GM21529 (cell line): ENCODE measurements around the gene GFOD1.

ENCODE experiments used
- ATAC-seq: cut with Tn5 transposase; IDR thresholded peaks from one replicate; pipeline ENCODE4 v1.9.1; 2021; ENCODE audit not compliant: unreplicated experiment

The GFOD1 gene

GRCh38 chr6:13486679-13487121 is 700 bp downstream of the GFOD1 start:
- ATAC-seq = peak; percentile 22

GRCh38 chr6:13485923-13486562 is 1.4 kb downstream of the GFOD1 start:
- no peak for ATAC-seq

DNA sequence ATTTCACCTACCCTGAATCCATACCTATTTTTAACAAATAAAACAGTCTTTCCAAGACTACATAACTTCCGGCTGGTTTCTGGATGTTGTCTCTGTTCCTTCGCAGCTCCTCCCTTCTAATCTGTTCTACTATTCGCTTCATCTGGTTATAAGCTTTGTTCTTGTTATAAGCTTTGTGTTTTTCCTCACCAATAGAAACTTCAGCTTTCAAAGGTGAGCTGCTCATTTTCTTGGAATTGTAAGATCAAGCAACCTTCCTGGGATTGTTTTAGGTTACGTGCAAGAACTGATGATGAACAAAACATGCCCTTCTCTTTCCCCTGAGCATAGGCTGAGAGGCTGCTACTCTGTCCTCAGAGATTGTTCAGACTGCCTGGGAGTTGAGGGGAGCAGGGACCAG is 2.1 kb downstream of the GFOD1 start:
- ATAC-seq = no peak

DNA sequence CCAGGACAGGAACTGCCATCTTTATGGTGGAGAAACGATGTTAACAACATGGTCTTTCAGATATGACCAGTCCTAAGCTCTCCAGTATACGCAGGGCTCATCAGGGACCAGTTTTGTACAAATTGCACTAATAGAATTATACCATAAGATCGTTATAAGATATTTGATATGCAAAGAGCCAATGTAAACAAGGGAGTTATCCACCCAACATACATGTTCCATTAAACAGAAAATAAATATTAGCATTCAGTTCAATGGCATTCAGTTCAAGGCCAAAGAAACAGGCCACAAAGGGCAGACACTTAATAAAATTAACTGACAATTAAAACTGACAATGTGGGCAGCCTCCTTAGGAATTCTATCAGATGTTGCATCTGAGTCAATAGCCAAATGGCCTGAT is 2.6 kb downstream of the GFOD1 start:
- ATAC-seq = no peak

- ATAC-seq = no peak
Observed at GRCh38 chr6:13484138-13484708, 3.2 kb downstream of the GFOD1 start.

- no peak for ATAC-seq
Observed at GRCh38 chr6:13480631-13481501, 6.5 kb downstream of the GFOD1 start.

GRCh38 chr6:13479971-13480434 is 7.4 kb downstream of the GFOD1 start:
- ATAC-seq = no peak

DNA sequence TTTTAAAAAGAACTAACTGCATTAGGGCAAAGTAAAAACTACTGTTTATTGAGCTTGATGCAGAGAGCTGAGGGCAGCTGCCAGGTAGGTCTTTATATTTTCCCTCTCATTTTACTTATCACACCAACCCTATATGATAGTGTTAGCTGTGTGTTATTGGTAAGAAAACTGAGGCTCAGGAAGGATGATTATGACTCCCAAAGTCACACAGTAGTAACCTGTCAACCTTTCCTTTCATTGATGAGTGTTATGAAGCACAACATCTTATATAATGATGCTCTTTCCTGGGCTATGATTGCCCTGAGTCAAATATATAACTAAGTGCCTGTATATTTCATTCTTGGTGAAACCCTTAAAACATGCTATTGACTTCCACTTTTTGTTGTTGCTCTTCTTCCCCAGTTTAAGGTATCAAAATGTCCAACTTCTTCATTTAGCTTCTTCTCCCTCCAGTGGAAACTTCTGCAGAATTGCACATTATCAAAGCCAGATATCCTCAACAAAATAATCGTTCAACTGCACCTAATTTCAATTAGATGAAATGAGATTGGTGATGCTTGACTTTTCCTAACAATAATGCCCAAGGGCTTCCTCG is 8.1 kb downstream of the GFOD1 start:
- no peak for ATAC-seq

- ATAC-seq = no peak
Observed at GRCh38 chr6:13478525-13478966, 8.9 kb downstream of the GFOD1 start.

- no peak for ATAC-seq
Observed at GRCh38 chr6:13474787-13475186, 12.6 kb downstream of the GFOD1 start.

GRCh38 chr6:13474360-13474759 is 13.0 kb downstream of the GFOD1 start:
- ATAC-seq = no peak

GRCh38 chr6:13473768-13474165 is 13.6 kb downstream of the GFOD1 start:
- no peak for ATAC-seq

DNA sequence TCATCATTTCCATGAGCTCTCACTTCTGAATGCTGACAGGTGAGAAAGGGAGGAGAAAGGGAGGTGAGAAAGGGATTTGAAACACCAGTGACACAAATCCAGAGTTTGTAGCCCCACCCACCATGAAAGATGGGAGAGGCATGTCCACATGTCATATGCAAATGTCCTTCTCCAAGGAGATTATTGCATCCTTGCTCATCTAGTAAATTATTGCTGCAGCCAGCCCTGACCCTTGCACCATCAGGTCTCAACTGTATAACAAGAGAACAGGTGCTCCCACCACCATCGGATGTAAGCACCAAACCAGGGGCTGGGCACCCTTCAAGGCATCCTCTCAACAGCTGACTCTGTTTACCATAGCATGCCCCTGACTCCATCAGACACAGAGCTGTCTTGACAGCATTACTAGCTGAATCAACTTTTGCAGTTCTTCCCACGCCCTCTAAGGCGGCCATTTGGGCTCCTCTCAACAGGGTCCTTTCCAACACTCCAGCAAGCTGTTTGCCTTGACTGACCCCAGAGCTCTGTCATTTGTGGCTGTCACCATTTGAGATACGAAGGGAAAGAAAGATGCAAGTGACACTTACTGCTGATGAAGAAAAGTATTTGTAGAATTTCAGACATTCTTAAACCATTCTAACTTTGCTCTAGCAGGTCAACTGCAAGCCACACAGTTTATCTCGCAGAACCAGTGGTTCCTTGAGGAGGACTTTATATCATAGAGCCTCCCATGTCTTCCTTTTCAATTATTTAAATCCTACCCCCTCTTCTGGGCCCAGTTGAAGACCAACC is 14.2 kb downstream of the GFOD1 start:
- ATAC-seq = no peak

GRCh38 chr6:13472099-13472498 is 15.3 kb downstream of the GFOD1 start:
- ATAC-seq = no peak

DNA sequence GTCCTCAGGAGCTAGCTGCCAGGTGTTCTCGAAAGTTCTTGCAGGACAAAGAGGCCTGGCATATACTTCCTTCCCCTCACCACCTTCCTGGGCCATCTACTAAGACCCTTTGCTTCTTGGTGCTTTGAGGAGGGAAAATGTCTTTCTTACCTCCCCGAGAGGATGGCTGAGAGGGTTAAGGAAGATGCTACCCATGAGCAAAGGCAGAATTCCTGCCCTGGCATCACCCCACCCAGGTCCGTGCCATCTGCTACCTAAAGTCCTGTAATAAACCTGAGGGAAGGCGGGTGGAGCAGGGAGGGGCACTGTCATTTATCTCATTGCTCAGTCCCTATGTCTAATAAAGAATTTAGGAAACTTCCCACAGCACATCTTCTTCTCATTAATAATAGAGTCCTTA is 16.2 kb downstream of the GFOD1 start:
- ATAC-seq = no peak

- no peak for ATAC-seq
Observed at GRCh38 chr6:13470238-13471140, 16.9 kb downstream of the GFOD1 start.

- ATAC-seq = no peak
Observed at GRCh38 chr6:13469693-13470092, 17.7 kb downstream of the GFOD1 start.

DNA sequence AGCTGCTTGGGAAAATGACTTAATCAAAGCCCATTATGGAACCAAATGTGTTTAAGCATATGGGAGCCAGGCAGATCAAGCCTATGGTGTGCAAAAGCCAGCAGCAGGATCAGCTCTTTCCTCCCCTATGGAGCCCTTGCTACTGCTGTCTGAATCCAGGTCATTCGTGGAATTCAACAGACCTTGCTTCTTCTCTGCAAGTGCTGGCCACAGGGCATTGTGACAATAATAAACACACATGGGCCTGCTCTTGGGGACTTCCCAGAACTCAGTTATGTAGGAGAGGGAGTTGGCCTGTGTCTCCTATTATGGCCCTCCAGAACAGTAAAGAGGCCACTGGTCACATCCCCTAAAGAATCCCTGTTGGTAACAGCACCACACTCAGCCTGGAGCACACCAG is 18.6 kb downstream of the GFOD1 start:
- ATAC-seq = no peak

DNA sequence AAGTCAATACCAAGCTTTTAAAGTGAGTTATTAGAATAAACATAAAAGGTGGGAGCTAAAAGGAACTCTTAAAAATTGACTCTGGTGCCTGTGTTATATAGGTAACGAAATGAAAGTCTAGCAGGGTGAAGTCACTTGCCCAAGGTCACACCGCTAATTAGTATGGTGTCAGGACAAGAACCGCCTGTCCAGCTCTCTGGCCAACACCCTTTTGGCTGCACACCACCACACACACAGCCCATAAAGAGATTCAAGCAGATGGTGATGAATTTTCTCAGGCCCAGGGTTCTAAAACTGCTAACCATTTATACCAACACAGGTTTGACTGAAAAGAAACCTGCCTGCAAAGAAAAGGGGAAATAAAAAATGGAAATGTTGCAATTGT is 20.2 kb downstream of the GFOD1 start:
- no peak for ATAC-seq
